Vagina (tissue), 2 donors: ENCODE results near the gene FGF1. TPM values are rescaled to one million over a fixed set of nuclear protein-coding genes. Genes with fewer than 3 reads are reported as not detected.
A peak's percentile ranks its signal among the peaks of the same experiment; 100 is the strongest.

Experiments
- DNase-seq, 2 donors: peaks; one replicate each; pipeline ENCODE4 v3.0.0-alpha.2; 2017; ENCODE audit errors: extremely low spot score in 2 of 2
- H3K27ac ChIP-seq: fragments of 200-600 bp; sonication (generic); one replicate; pipeline ENCODE4 v1.5.1; 2019
- H3K27me3 ChIP-seq: fragments of 200-600 bp; sonication (generic); one replicate; pipeline ENCODE4 v1.5.1; 2019
- H3K36me3 ChIP-seq, 2 donors: fragments of 200-600 bp; sonication (generic); one replicate each; pipeline ENCODE4 v1.5.1; 2017 to 2019
- H3K4me1 ChIP-seq: fragments of 200-600 bp; sonication (generic); one replicate; pipeline ENCODE4 v1.5.1; 2019
- H3K4me3 ChIP-seq, 2 donors: fragments of 200-600 bp; sonication (generic); 1 replicate in 1 of 2; 2 replicates in 1 of 2; pipeline ENCODE4 v1.5.1; 2016 to 2019
- H3K9me3 ChIP-seq: fragments of 200-600 bp; sonication (generic); one replicate; pipeline ENCODE4 v1.5.1; 2019
- POLR2A ChIP-seq, 2 donors: fragments of 450-650 bp; IDR thresholded peaks; one replicate each; pipeline ENCODE4 v1.6.1; 2017; ENCODE audit warnings: antibody characterized with exemption in 2 of 2, mild to moderate bottlenecking in 2 of 2, moderate library complexity in 2 of 2
- POLR2AphosphoS5 ChIP-seq, 2 donors: sonication (generic); formaldehyde crosslinking; IDR thresholded peaks; one replicate each; pipeline ENCODE4 v1.9.0; 2017; ENCODE audit warnings: antibody characterized with exemption in 2 of 2, mild to moderate bottlenecking in 2 of 2, low read depth in 1 of 2; ENCODE audit not compliant: insufficient read depth in 1 of 2
- intact Hi-C: fragments of 100-400 bp; cut with DNase I; formaldehyde crosslinking; loops from one replicate; pipeline ENCODE4 v1.15.1; 2023
- total RNA-seq: library from RNA; depleted of rRNA; stranded (reverse); fragments of >200 nt; gene quantifications from one replicate; pipeline ENCODE4 v1.2.3, GENCODE V29; 2016
- TF ChIP-seq, protein P1 (sequence below), 3 experiments: fragments of 450-650 bp in 2 of 3; fragments of 200-600 bp in 1 of 3; sonication (generic) in 1 of 3; IDR thresholded peaks; one replicate each; pipeline ENCODE4 v1.5.1; 2017 to 2019; ENCODE audit warnings: antibody characterized with exemption in 3 of 3, mild to moderate bottlenecking in 2 of 3, moderate library complexity in 2 of 3

The FGF1 gene
- total RNA-seq, 1 donor from 2014 or later: 2.0 TPM

DNA sequence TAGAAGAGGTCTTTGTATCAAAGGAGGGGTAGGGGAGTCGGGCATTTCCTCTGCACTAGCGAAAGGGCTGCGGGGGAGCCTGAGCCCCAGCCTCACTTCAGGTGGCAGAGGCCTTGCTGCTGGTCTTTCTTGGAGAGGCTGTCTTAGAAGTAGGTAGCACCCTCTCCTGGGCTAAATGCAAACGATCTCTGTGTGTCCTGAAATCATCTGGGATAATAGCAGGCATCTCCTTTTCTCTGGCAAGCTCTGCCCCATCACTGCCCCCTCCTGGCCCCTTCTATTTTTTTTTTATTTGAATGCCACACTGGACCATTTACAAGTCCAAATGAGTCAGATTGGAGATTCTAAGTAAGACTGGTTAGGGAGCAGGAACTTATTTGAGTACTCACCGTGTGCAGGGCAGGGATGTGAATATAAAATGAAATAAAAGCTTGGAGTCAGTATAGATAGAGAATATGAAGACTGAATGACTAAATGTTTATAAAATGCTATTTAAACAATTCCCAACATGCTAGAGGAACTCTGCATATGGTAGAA is 137.1 kb downstream of the FGF1 start:
- intact Hi-C loops: loop anchor here (10.0 kb wide), 1 partner anchor 374 kb away; no protein-coding TSS in a partner anchor
- Histone ChIP-seq H3K4me3 (no peak overlapping the region), H3K4me1 (peaks cover 10% of the 10 kb centered on the region), H3K36me3 (no peaks in the 10 kb centered on the region), H3K27me3 (no peaks in the 10 kb centered on the region), H3K27ac (no peak overlapping the region), H3K9me3 (no peaks in the 10 kb centered on the region)
- no peak for DNase-seq
- TF ChIP-seq, protein P1, sequence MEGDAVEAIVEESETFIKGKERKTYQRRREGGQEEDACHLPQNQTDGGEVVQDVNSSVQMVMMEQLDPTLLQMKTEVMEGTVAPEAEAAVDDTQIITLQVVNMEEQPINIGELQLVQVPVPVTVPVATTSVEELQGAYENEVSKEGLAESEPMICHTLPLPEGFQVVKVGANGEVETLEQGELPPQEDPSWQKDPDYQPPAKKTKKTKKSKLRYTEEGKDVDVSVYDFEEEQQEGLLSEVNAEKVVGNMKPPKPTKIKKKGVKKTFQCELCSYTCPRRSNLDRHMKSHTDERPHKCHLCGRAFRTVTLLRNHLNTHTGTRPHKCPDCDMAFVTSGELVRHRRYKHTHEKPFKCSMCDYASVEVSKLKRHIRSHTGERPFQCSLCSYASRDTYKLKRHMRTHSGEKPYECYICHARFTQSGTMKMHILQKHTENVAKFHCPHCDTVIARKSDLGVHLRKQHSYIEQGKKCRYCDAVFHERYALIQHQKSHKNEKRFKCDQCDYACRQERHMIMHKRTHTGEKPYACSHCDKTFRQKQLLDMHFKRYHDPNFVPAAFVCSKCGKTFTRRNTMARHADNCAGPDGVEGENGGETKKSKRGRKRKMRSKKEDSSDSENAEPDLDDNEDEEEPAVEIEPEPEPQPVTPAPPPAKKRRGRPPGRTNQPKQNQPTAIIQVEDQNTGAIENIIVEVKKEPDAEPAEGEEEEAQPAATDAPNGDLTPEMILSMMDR (IDR thresholded peaks at IDR 0.05): peak; percentile 37 to 76 (median 66)
- TF ChIP-seq POLR2A (IDR thresholded peaks at IDR 0.05) (no peak), POLR2AphosphoS5 (IDR thresholded peaks at IDR 0.05; ENCODE audit: insufficient read depth in 1 of 2, low read depth in 1 of 2) (peak in 1 of 2 donors; percentile 37)

DNA sequence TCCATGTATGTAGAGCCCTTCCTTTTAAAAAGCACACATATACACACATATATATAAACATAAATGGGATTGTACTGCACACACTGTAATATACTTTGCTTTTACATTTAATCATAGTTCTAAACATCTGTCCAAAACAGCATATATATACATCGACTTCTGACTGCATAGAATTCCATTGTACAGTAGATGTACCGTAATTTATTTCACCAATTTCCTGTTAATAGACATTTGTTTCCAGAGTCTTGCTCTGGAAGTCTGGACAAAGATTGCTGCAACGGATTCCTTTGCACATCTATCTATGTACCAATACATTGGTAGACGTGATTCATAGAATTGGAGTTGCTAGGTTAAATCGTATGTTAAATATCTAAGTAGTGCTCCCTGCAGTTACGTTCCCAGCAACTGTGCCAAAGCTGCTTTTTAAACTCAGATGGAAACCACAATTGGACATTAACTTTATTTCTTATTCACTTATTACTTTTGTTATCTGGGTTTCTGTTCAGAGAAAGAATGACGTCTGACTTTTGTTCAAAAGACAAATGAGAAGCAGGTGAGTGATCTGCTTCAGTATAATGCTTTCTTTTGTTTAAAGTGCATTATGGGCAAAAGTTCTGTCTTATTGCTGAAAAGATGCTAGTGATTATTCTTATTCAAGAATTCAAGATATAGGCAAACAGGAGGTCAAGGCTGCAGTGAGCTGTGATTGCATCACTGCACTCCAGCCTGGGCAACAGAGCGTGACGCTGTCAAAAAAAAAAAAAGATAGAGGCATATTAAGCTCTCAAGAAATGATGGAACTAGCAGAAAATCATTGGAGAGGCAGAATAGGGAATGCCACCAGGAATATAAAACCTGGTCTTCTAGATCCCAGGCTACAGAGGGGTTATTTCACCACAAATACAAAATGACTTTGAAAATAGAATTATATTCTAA is 138.2 kb downstream of the FGF1 start:
- Histone ChIP-seq H3K27ac (no peak overlapping the region), H3K4me3 (no peak overlapping the region), H3K27me3 (no peaks in the 10 kb centered on the region), H3K9me3 (no peaks in the 10 kb centered on the region), H3K36me3 (no peaks in the 10 kb centered on the region), H3K4me1 (peaks cover 20% of the 10 kb centered on the region)
- TF ChIP-seq POLR2A (IDR thresholded peaks at IDR 0.05) (no peak), POLR2AphosphoS5 (IDR thresholded peaks at IDR 0.05; ENCODE audit: insufficient read depth in 1 of 2, low read depth in 1 of 2) (no peak)
- TF ChIP-seq, protein P1 (IDR thresholded peaks at IDR 0.05): no peak
- DNase-seq: no peak
- intact Hi-C loops: loop anchor here (10.0 kb wide), 1 partner anchor 373 kb away; no protein-coding TSS in a partner anchor

DNA sequence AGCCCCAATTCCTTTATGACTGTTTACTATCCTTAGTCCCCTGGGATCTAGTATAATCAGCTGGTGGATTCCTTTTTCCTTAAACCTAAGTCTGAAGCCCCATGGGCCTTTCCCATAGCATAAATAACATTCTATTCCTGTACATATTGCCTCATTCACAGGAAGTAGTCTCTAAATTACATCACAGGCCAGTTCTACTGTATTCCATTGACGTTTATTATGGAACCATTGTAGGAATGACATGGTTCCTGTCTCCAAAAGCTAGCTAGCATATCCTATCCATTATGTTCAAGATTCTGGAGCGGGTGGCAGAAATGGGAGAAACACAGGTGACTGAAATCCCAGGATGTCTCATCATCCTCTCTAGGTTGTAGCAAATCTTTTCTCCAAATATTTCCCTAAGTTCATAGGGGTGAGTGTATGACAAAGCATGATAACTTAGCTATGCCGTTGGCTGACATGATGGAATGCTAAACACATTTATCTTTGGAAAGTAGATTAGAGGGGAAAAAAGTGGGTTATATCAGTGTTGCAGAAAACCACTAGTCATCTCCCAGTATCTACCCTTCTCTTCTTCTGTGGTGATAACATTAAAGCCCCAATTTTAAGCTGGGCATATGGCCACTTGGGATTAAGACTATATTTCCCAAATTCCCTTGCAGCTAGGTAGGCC is 140.1 kb downstream of the FGF1 start:
- H3K27me3 ChIP-seq: no peaks in the 10 kb centered on the region
- no peak overlapping the region for H3K4me3 ChIP-seq
- H3K9me3 ChIP-seq: no peaks in the 10 kb centered on the region
- no peak for DNase-seq
- TF ChIP-seq POLR2A (IDR thresholded peaks at IDR 0.05) (no peak), POLR2AphosphoS5 (IDR thresholded peaks at IDR 0.05; ENCODE audit: insufficient read depth in 1 of 2, low read depth in 1 of 2) (no peak)
- TF ChIP-seq, protein P1 (IDR thresholded peaks at IDR 0.05): no peak
- intact Hi-C loops: loop anchor here (10.0 kb wide), 1 partner anchor 371 kb away; no protein-coding TSS in a partner anchor
- no peaks in the 10 kb centered on the region for H3K36me3 ChIP-seq
- H3K27ac ChIP-seq: no peak overlapping the region
- H3K4me1 ChIP-seq: peaks cover 20% of the 10 kb centered on the region

DNA sequence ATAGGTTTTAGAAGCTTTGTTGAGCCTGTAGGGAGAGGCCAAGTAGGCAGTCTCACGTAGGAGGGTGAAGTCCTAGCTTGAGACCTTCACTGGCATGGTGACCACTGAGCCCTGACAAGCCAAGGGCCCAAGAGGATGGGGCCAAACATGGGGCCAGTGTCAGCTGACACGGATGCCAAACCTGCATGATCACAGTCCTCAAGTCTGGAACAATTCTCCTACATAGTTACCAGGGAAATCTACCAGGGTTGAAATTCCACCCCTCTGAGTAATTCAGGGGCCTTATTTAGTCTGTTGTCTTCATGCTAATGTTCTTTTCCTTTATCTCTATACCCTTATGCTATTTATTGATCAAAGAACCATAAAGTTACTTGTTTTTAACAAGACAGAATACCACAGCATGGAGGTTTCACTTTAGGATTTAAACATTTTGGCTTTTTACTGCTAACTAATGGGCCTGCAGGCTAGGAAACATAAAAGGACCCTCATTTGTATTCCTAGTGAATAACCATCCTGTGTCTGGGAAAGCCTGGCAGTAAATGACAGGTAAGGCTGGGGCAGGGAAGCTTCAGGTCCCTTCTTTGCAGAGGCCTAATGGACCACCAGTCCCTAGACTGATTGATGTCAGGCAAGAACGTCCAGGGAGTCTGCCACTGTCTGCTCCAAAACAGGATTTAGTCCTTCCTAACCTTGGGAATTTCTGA is 140.8 kb downstream of the FGF1 start:
- TF ChIP-seq, protein P1 (IDR thresholded peaks at IDR 0.05): no peak
- TF ChIP-seq POLR2AphosphoS5 (IDR thresholded peaks at IDR 0.05; ENCODE audit: insufficient read depth in 1 of 2, low read depth in 1 of 2): no peak
- no peak for TF ChIP-seq POLR2A (IDR thresholded peaks at IDR 0.05)
- DNase-seq: no peak
- Histone ChIP-seq H3K27me3 (no peaks in the 10 kb centered on the region), H3K36me3 (no peaks in the 10 kb centered on the region), H3K4me3 (no peak overlapping the region), H3K27ac (no peak overlapping the region), H3K4me1 (peaks cover 20% of the 10 kb centered on the region), H3K9me3 (no peaks in the 10 kb centered on the region)
- intact Hi-C loops: loop anchor here (10.0 kb wide), 1 partner anchor 370 kb away; no protein-coding TSS in a partner anchor
